D721Med (cell line): ENCODE results near the gene CTDP1.
A peak's percentile ranks its signal among the peaks of the same experiment; 100 is the strongest.

Experiments
- DNase-seq: peaks from one replicate; pipeline ENCODE4 v3.0.0; 2011; ENCODE audit warnings: low spot score; ENCODE audit not compliant: insufficient read length
- FAIRE-seq: peaks from 2 replicates; lab custom pipeline; 2011; peaks lifted over from hg19 to GRCh38; lab: Jason Lieb, UNC
- CTCF ChIP-seq: IDR thresholded peaks from 2 replicates; pipeline ENCODE4 v1.5.1; 2012; ENCODE audit warnings: mild to moderate bottlenecking, control low read depth; ENCODE audit not compliant: insufficient read depth; ENCODE audit errors: missing control alignments

CTDP1 gene

DNA sequence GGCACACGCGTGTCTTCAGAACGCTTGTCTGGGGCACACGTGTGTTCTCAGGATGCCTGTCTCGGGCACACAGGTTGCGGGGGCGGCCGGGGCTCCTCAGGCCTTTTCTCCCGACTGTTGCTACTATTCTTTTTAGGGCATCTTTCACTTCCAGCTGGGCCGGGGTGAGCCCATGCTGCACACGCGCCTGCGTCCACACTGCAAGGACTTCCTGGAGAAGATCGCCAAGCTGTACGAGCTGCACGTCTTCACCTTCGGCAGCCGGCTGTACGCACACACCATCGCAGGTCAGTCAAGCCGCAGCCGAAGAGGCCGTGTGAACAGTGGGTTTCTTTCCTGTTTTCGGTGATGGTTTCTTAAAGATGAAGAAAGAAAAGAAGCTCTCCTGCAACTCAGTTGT is 25.0 kb downstream of the CTDP1 start:
- TF ChIP-seq CTCF: no peak
- FAIRE-seq: no peak
- no peak for DNase-seq

DNA sequence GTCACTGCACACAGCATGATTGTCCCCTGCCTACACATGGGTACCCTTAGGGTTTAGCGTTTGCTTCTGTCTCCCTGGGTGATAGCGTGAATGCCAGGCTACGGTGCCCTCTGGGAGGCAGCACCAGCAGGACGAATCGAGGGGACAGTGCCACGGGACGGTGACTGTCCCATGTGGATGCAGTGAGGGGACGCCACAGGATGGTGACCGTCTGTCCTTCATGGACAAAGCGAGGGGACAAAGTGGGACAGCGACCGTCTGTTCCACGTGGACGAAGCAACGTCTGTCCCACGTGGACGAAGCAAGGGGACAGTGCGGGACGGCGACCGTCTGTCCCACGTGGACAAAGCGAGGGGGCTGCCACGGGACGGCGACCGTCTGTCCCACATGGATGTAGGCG is 25.7 kb downstream of the CTDP1 start:
- FAIRE-seq (no peak), DNase-seq (no peak)
- TF ChIP-seq CTCF: no peak

DNA sequence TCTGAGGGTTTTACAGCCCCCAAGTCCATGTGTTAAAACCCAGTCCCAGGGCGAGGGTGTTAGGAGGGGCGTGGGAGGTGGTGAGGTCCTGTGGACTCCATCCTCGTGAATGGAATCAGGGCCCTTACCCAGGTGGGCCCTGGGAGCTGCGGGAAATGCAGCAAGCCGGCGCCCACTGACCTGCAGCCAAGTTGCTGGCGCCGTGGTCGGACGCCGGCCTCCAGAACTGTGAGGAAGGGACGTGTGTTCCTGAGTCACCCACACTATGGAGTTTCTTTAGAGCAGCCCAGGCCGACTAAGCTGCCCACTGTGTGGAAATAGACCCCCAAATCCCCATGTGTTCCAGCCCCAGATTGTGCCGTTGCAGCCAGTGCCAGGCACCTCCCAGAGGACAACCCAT is 26.4 kb downstream of the CTDP1 start:
- no peak for FAIRE-seq
- TF ChIP-seq CTCF: no peak
- DNase-seq: no peak

DNA sequence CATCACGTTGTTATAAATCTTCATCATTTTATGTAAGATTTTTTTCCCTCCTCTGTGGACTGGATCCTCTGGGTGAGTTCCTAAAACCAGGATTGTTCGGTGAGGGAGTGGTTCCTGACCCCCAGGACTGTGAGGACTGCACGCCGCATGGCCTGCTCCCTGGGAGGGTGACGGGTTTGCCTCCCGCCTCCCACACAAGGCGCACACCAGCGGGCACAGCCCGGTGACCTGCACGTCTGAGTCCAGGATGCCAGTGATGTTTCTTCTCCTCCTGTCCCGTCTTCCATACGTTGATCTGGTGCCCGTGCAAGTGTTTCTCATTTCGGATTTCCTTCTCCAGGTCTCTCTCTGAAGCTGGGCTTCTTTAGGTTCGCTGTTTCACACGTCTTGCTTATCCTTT is 27.1 kb downstream of the CTDP1 start:
- no peak for TF ChIP-seq CTCF
- no peak for DNase-seq
- FAIRE-seq: no peak

GRCh38 chr18:79707239-79707638 is 27.6 kb downstream of the CTDP1 start:
- TF ChIP-seq CTCF: no peak
- no peak for DNase-seq
- FAIRE-seq: no peak

- no peak for TF ChIP-seq CTCF
- FAIRE-seq (peak; percentile 90), DNase-seq (no peak)
Measured at GRCh38 chr18:79707671-79708070, 28.1 kb downstream of the CTDP1 start.

- FAIRE-seq: no peak
- TF ChIP-seq CTCF: no peak
- no peak for DNase-seq
Measured at GRCh38 chr18:79708412-79708811, 28.8 kb downstream of the CTDP1 start.
